IMR-90 (cell line): ENCODE data around the gene IFI27L1. TPM values are rescaled to one million over a fixed set of nuclear protein-coding genes. Genes with fewer than 3 reads are reported as not detected.

ENCODE experiments used
- ATAC-seq: fragments of 200-7000 bp; cut with Tn5 transposase; 2 replicates; pipeline ENCODE4 v1.9.1; 2020; ENCODE audit warnings: low read depth, mild to moderate bottlenecking, moderate library complexity
- BruUV-seq: library from RNA; stranded (reverse); fragments of 400-500 nt; replicated peaks from 2 replicates; lab custom pipeline; 2021; lab: Mats Ljungman, UMichigan
- CTCF ChIA-PET: fragments of 300-600 bp; formaldehyde crosslinking; extraction: SDS; loops from one replicate; lab custom pipeline; 2021; ENCODE audit warnings: antibody characterized with exemption; lab: Yijun Ruan, JAX
- POLR2A ChIA-PET: fragments of 300-600 bp; sonication (Branson Sonifier 250); formaldehyde crosslinking; loops from one replicate; lab custom pipeline; 2022; ENCODE audit warnings: antibody characterized with exemption; ENCODE audit not compliant: unreplicated experiment; lab: Charles Lee
- DNase-seq: peaks from one replicate; pipeline ENCODE4 v3.0.0; 2013
- H2AFZ ChIP-seq: replicated peaks from 2 replicates; pipeline ENCODE3; 2013; ENCODE audit warnings: low read length, mild to moderate bottlenecking; ENCODE audit not compliant: poor library complexity
- H2AK5ac ChIP-seq: 2 replicates; pipeline ENCODE4 v1.6.1; 2013; ENCODE audit warnings: low read depth, low read length, inconsistent platforms
- H2AK9ac ChIP-seq: replicated peaks from 2 replicates; pipeline ENCODE3; 2013; ENCODE audit warnings: mild to moderate bottlenecking, low read depth, low read length, moderate library complexity; ENCODE audit not compliant: poor library complexity
- H2BK120ac ChIP-seq: 2 replicates; pipeline ENCODE4 v1.6.1; 2013; ENCODE audit warnings: low read depth, low read length, inconsistent platforms
- H2BK15ac ChIP-seq: 3 replicates; pipeline ENCODE4 v1.6.1; 2013; ENCODE audit warnings: low read depth, low read length, inconsistent platforms
- H2BK20ac ChIP-seq: 2 replicates; pipeline ENCODE4 v1.6.1; 2013; ENCODE audit warnings: low read depth, mild to moderate bottlenecking, inconsistent platforms, low read length, moderate library complexity
- H2BK5ac ChIP-seq: 2 replicates; pipeline ENCODE4 v1.6.1; 2013; ENCODE audit warnings: mild to moderate bottlenecking, low read depth, low read length, inconsistent platforms; ENCODE audit not compliant: poor library complexity, severe bottlenecking
- H3K14ac ChIP-seq: replicated peaks from 2 replicates; pipeline ENCODE4 v1.6.1; 2013; ENCODE audit warnings: low read depth, low read length, inconsistent platforms
- H3K18ac ChIP-seq: 2 replicates; pipeline ENCODE4 v1.6.1; 2013; ENCODE audit warnings: low read depth, low read length, control low read depth
- H3K23ac ChIP-seq: 2 replicates; pipeline ENCODE4 v1.6.1; 2013; ENCODE audit warnings: low read depth, low read length, inconsistent platforms
- H3K27ac ChIP-seq: 2 replicates; pipeline ENCODE4 v1.5.1; 2013; ENCODE audit warnings: mild to moderate bottlenecking, control low read depth, low read length; ENCODE audit not compliant: insufficient read depth
- H3K27me3 ChIP-seq: 2 replicates; pipeline ENCODE4 v1.6.1; 2013; ENCODE audit warnings: low read length; ENCODE audit not compliant: control insufficient read depth, insufficient read depth
- H3K36me3 ChIP-seq: 2 replicates; pipeline ENCODE4 v1.6.1; 2013; ENCODE audit warnings: low read length, mixed read lengths; ENCODE audit not compliant: control insufficient read depth, insufficient read depth
- H3K4ac ChIP-seq: 2 replicates; pipeline ENCODE4 v1.6.1; 2013; ENCODE audit warnings: low read depth, low read length, inconsistent platforms
- H3K4me1 ChIP-seq: 2 replicates; pipeline ENCODE4 v1.6.1; 2013; ENCODE audit warnings: low read length, mixed read lengths; ENCODE audit not compliant: control insufficient read depth, insufficient read depth
- H3K4me2 ChIP-seq: 2 replicates; pipeline ENCODE4 v1.6.1; 2013; ENCODE audit warnings: low read depth, mild to moderate bottlenecking, control low read depth, low read length, moderate library complexity
- H3K4me3 ChIP-seq: 2 replicates; pipeline ENCODE4 v1.5.1; 2013; ENCODE audit warnings: low read depth, mild to moderate bottlenecking, control low read depth, low read length, moderate library complexity; ENCODE audit not compliant: insufficient read depth
- H3K56ac ChIP-seq: 2 replicates; pipeline ENCODE4 v1.6.1; 2013; ENCODE audit warnings: low read length, inconsistent platforms; ENCODE audit not compliant: insufficient read depth; ENCODE audit errors: extremely low read depth
- H3K79me1 ChIP-seq, 2 experiments: 2 replicates each; pipeline ENCODE4 v1.6.1; 2013; ENCODE audit warnings: low read length in 2 of 2, inconsistent platforms in 1 of 2, low read depth in 1 of 2
- H3K9ac ChIP-seq: 2 replicates; pipeline ENCODE4 v1.6.1; 2013; ENCODE audit warnings: low read depth, low read length, control low read depth
- H3K9me1 ChIP-seq: 2 replicates; pipeline ENCODE4 v1.6.1; 2013; ENCODE audit warnings: low read length, inconsistent platforms; ENCODE audit not compliant: insufficient read depth
- H3K9me3 ChIP-seq: 2 replicates; pipeline ENCODE4 v1.6.1; 2013; ENCODE audit warnings: low read length; ENCODE audit not compliant: control insufficient read depth, insufficient read depth
- H4K20me1 ChIP-seq: 2 replicates; pipeline ENCODE4 v1.6.1; 2013; ENCODE audit warnings: low read length, inconsistent platforms; ENCODE audit not compliant: insufficient read depth
- H4K5ac ChIP-seq: 2 replicates; pipeline ENCODE4 v1.6.1; 2013; ENCODE audit warnings: mild to moderate bottlenecking, low read depth, low read length, control low read depth
- H4K8ac ChIP-seq, 2 experiments: 2 replicates each; pipeline ENCODE4 v1.6.1; 2013; ENCODE audit warnings: low read depth in 2 of 2, low read length in 2 of 2, control low read depth in 1 of 2, inconsistent platforms in 1 of 2
- H4K91ac ChIP-seq: 2 replicates; pipeline ENCODE4 v1.6.1; 2013; ENCODE audit warnings: low read depth, low read length, inconsistent platforms; ENCODE audit not compliant: insufficient read depth
- BHLHE40 ChIP-seq: fragments of 150-350 bp; IDR thresholded peaks from 2 replicates; pipeline ENCODE4 v1.6.1; 2016; ENCODE audit warnings: mild to moderate bottlenecking, low read depth, low read length
- CEBPB ChIP-seq: IDR thresholded peaks from 2 replicates; pipeline ENCODE4 v1.6.1; 2012; ENCODE audit warnings: low read depth, low read length, improper control_type of control experiment
- CHD1 ChIP-seq: IDR thresholded peaks from 2 replicates; pipeline ENCODE4 v1.6.1; 2012; ENCODE audit warnings: low read depth, low read length, improper control_type of control experiment
- CTCF ChIP-seq: conservative IDR thresholded peaks from 2 replicates; pipeline ENCODE4 v1.5.1; 2012; ENCODE audit warnings: mild to moderate bottlenecking, low read depth, low read length, improper control_type of control experiment
- ELK1 ChIP-seq: fragments of 150-350 bp; IDR thresholded peaks from 2 replicates; pipeline ENCODE4 v1.6.1; 2016; ENCODE audit warnings: low read depth, mild to moderate bottlenecking, low read length, moderate library complexity, borderline replicate concordance
- FOS ChIP-seq: fragments of 150-350 bp; IDR thresholded peaks from 2 replicates; pipeline ENCODE4 v1.6.1; 2016; ENCODE audit warnings: low read depth, low read length
- MAFK ChIP-seq: IDR thresholded peaks from 2 replicates; pipeline ENCODE4 v1.6.1; 2012; ENCODE audit warnings: low read depth, low read length, improper control_type of control experiment
- MAZ ChIP-seq: IDR thresholded peaks from 2 replicates; pipeline ENCODE4 v1.6.1; 2012; ENCODE audit warnings: low read depth, mild to moderate bottlenecking, low read length, improper control_type of control experiment, moderate library complexity, borderline replicate concordance
- MXI1 ChIP-seq: IDR thresholded peaks from 2 replicates; pipeline ENCODE4 v1.6.1; 2012; ENCODE audit warnings: low read depth, mild to moderate bottlenecking, low read length, moderate library complexity, borderline replicate concordance
- NFE2L2 ChIP-seq: fragments of 150-350 bp; IDR thresholded peaks from 2 replicates; pipeline ENCODE4 v1.6.1; 2016; ENCODE audit warnings: low read depth, mild to moderate bottlenecking, low read length
- POLR2A ChIP-seq: IDR thresholded peaks from 2 replicates; pipeline ENCODE4 v1.6.1; 2012; ENCODE audit warnings: mild to moderate bottlenecking, low read depth, low read length
- RCOR1 ChIP-seq: IDR thresholded peaks from 2 replicates; pipeline ENCODE4 v1.6.1; 2012; ENCODE audit warnings: mild to moderate bottlenecking, low read length, improper control_type of control experiment; ENCODE audit not compliant: insufficient replicate concordance
- SMC3 ChIP-seq: fragments of 150-350 bp; IDR thresholded peaks from 2 replicates; pipeline ENCODE4 v1.6.1; 2016; ENCODE audit warnings: low read depth, mild to moderate bottlenecking, antibody characterized with exemption, low read length, moderate library complexity
- USF2 ChIP-seq: fragments of 150-350 bp; IDR thresholded peaks from 2 replicates; pipeline ENCODE4 v1.6.1; 2017; ENCODE audit warnings: mild to moderate bottlenecking, antibody characterized with exemption, low read length, low read depth
- WGBS, 2 experiments: methylation state at CpG; one replicate each; pipeline versions ENCODE4 v1.1.5 to v1.1.7; 2013; ENCODE audit warnings: missing lambda C conversion rate in 2 of 2; ENCODE audit not compliant: insufficient read length in 1 of 2; ENCODE audit errors: extremely low coverage in 2 of 2; 5-methylcytosine and 5-hydroxymethylcytosine counted together
- dilution Hi-C: fragments of 300-500 bp; cut with HindIII; formaldehyde crosslinking; loops from one replicate; pipeline ENCODE4 v1.14.3; 2018; ENCODE audit warnings: low sequenced_read_pairs; ENCODE audit not compliant: unreplicated experiment
- in situ Hi-C: fragments of 300-500 bp; cut with MboI; formaldehyde crosslinking; loops from 3 replicates; pipeline ENCODE4 v1.14.3; 2019; ENCODE audit warnings: low sequenced_read_pairs, inconsistent platforms, mixed read lengths
- intact Hi-C: fragments of 100-400 bp; cut with micrococcal nuclease; formaldehyde crosslinking; loops from 2 replicates; pipeline ENCODE4 v1.10.0; 2022
- polyA plus RNA-seq, 3 experiments: library from polyadenylated mRNA; depleted of rRNA; stranded (reverse); fragments of >200 nt; gene quantifications; 2 replicates each; pipeline ENCODE4 v1.2.3, GENCODE V29; 2012; ENCODE audit warnings: low replicate concordance in 1 of 3
- total RNA-seq: library from RNA; depleted of rRNA; stranded (reverse); fragments of >200 nt; gene quantifications from 2 replicates; pipeline ENCODE4 v1.2.3, GENCODE V29; 2012

Gene IFI27L1
- total and polyA plus RNA-seq, 2 of the 4 experiments (the other 2 are of a cell fraction), result 13.3 to 24.3 TPM

GRCh38 chr14:94110552-94111181 lies 29.6 kb downstream of the IFI27L1 start, which contains the start of gene IFI27:
Gene IFI27, plus strand, starts transcription at chr14:94110736.
- Histone ChIP-seq H3K14ac (no peak within 1 kb of the TSS; the same call in 1 of the 2 replicates), H2BK15ac (no peak within 1 kb of the TSS), H2AFZ (peak within 1 kb of the TSS; percentile 41), H3K4me2 (no peak within 1 kb of the TSS), H3K9me1 (0 out of 2 replicates have a peak, but pooled peaks cover 5% of the 10 kb centered on the region), H2BK5ac (no peak within 1 kb of the TSS), H3K4ac (no peak within 1 kb of the TSS), H3K9ac (no peak within 1 kb of the TSS), H3K4me1 (no peaks in the 10 kb centered on the region), H4K91ac (no peak within 1 kb of the TSS), H3K18ac (no peak within 1 kb of the TSS), H4K20me1 (no peaks in the 10 kb centered on the region), H2AK5ac (peak within 1 kb of the TSS; percentile 33; the same call in 1 of the 2 replicates), H3K27ac (no peak within 1 kb of the TSS), H4K5ac (no peak within 1 kb of the TSS), H3K27me3 (0 out of 2 replicates have a peak, but pooled peaks cover 2% of the 10 kb centered on the region), H3K79me1 (no peaks in the 10 kb centered on the region), H4K8ac (peak within 1 kb of the TSS in 1 of 2 experiments; percentile 40; a peak in 1 of 4 replicates), H2BK120ac (no peak within 1 kb of the TSS), H3K56ac (no peak within 1 kb of the TSS; the same call in 1 of the 2 replicates), H2AK9ac (peak within 1 kb of the TSS; percentile 76), H3K23ac (no peak within 1 kb of the TSS), H3K4me3 (no peak within 1 kb of the TSS), H3K36me3 (no peaks in the 10 kb centered on the region), H3K9me3 (no peaks in the 10 kb centered on the region), H2BK20ac (no peak within 1 kb of the TSS)
- in situ Hi-C loops, result no loop called here
- TF ChIP-seq USF2 (no peak), SMC3 (no peak), MAFK (no peak), NFE2L2 (no peak), FOS (no peak), ELK1 (no peak), POLR2A (no peak), MAZ (no peak), BHLHE40 (no peak), CHD1 (no peak), RCOR1 (no peak), MXI1 (no peak), CEBPB (no peak), CTCF (no peak)
- BruUV-seq, result no TSS peak
- intact Hi-C loops, result no loop called here
- ATAC-seq (peak; percentile 59), DNase-seq (peak; percentile 41)
- ChIA-PET POLR2A (no interaction called here), CTCF (no interaction called here)
- dilution Hi-C loops, result no loop called here
- WGBS, 2 experiments, result 94% methylated on average over 3 of the region's 14 CpGs; no CpG with 5 or more reads in 1 of the 2 experiments
